ENCODE results near the gene EPHB6. TPM values are rescaled to one million over a fixed set of nuclear protein-coding genes. Genes with fewer than 3 reads are reported as not detected.

EPHB6 gene
- total RNA-seq, 2 donors from 2014 or later: 33.2 to 36.9 TPM

- H3K4me1 Mint-ChIP-seq: peaks cover 8% of the 10 kb centered on the region
- Histone ChIP-seq H3K9ac (ENCODE audit: extremely low read depth, low read length, poor library complexity, severe bottlenecking) (no peak overlapping the region), H3K36me3 (ENCODE audit: control insufficient read depth, insufficient read depth, low read length) (no peaks in the 10 kb centered on the region), H3K4me1 (ENCODE audit: control insufficient read depth, insufficient read depth, low read length) (no peaks in the 10 kb centered on the region), H3K27me3 (ENCODE audit: control insufficient read depth, insufficient read depth, low read length, poor library complexity, severe bottlenecking) (peaks cover 5% of the 10 kb centered on the region), H3K9me3 (ENCODE audit: control insufficient read depth, low read length) (no peaks in the 10 kb centered on the region), H3K27ac (ENCODE audit: low read depth, low read length) (no peak overlapping the region), H3K4me3 (ENCODE audit: low read length) (no peak overlapping the region)
- H3K36me3 Mint-ChIP-seq (ENCODE audit: low read depth): no peaks in the 10 kb centered on the region
- H3K4me3 Mint-ChIP-seq: no peak overlapping the region
- WGBS, 2 experiments (ENCODE audit: insufficient coverage in 1 of 2, insufficient read length in 1 of 2): 94 to 96% methylated on average over 3 to 7 of the region's 7 CpGs
- TF ChIP-seq, protein P1, sequence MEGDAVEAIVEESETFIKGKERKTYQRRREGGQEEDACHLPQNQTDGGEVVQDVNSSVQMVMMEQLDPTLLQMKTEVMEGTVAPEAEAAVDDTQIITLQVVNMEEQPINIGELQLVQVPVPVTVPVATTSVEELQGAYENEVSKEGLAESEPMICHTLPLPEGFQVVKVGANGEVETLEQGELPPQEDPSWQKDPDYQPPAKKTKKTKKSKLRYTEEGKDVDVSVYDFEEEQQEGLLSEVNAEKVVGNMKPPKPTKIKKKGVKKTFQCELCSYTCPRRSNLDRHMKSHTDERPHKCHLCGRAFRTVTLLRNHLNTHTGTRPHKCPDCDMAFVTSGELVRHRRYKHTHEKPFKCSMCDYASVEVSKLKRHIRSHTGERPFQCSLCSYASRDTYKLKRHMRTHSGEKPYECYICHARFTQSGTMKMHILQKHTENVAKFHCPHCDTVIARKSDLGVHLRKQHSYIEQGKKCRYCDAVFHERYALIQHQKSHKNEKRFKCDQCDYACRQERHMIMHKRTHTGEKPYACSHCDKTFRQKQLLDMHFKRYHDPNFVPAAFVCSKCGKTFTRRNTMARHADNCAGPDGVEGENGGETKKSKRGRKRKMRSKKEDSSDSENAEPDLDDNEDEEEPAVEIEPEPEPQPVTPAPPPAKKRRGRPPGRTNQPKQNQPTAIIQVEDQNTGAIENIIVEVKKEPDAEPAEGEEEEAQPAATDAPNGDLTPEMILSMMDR (conservative IDR thresholded peaks at IDR 0.05): no peak
- peaks cover 16% of the 10 kb centered on the region for H3K27me3 Mint-ChIP-seq (ENCODE audit: insufficient read depth)
- no peaks in the 10 kb centered on the region for H3K9me3 Mint-ChIP-seq
- DNase-seq: peak; percentile 23
- H3K27ac Mint-ChIP-seq: no peak overlapping the region
Measured at GRCh38 chr7:142883571-142884285, 28.9 kb downstream of the EPHB6 start.

DNA sequence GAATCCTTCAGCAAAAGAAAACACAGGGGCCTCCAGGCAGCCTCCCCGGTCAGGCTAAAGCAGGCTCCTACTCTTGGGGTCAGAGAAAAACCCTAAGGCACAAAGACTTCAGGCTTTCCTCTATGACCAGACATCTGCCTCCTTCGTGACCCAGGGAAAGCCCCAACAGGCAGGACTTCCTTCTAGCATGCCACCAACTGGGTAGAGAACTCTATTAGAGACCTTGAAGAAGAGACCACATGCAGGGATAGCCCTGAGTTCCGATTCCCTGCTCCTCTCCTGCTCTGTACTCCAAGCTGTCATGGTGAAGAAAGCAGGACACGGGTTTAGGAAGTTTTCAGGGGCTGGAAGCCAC lies 29.4 kb downstream of the EPHB6 start:
- Histone ChIP-seq H3K9ac (ENCODE audit: extremely low read depth, low read length, poor library complexity, severe bottlenecking) (no peak overlapping the region), H3K9me3 (ENCODE audit: control insufficient read depth, low read length) (no peaks in the 10 kb centered on the region), H3K27me3 (ENCODE audit: control insufficient read depth, insufficient read depth, low read length, poor library complexity, severe bottlenecking) (peaks cover 5% of the 10 kb centered on the region), H3K4me3 (ENCODE audit: low read length) (no peak overlapping the region), H3K36me3 (ENCODE audit: control insufficient read depth, insufficient read depth, low read length) (no peaks in the 10 kb centered on the region), H3K4me1 (ENCODE audit: control insufficient read depth, insufficient read depth, low read length) (no peaks in the 10 kb centered on the region), H3K27ac (ENCODE audit: low read depth, low read length) (no peak overlapping the region)
- H3K4me1 Mint-ChIP-seq: peaks cover 8% of the 10 kb centered on the region
- H3K27me3 Mint-ChIP-seq (ENCODE audit: insufficient read depth): peaks cover 16% of the 10 kb centered on the region
- H3K9me3 Mint-ChIP-seq: no peaks in the 10 kb centered on the region
- DNase-seq: peak; percentile 28
- no peak overlapping the region for H3K27ac Mint-ChIP-seq
- no peaks in the 10 kb centered on the region for H3K36me3 Mint-ChIP-seq (ENCODE audit: low read depth)
- TF ChIP-seq, protein P1 (conservative IDR thresholded peaks at IDR 0.05): no peak
- H3K4me3 Mint-ChIP-seq: no peak overlapping the region
- WGBS, 2 experiments (ENCODE audit: insufficient coverage in 1 of 2, insufficient read length in 1 of 2): 89% methylated on average over 4 of the region's 4 CpGs

DNA sequence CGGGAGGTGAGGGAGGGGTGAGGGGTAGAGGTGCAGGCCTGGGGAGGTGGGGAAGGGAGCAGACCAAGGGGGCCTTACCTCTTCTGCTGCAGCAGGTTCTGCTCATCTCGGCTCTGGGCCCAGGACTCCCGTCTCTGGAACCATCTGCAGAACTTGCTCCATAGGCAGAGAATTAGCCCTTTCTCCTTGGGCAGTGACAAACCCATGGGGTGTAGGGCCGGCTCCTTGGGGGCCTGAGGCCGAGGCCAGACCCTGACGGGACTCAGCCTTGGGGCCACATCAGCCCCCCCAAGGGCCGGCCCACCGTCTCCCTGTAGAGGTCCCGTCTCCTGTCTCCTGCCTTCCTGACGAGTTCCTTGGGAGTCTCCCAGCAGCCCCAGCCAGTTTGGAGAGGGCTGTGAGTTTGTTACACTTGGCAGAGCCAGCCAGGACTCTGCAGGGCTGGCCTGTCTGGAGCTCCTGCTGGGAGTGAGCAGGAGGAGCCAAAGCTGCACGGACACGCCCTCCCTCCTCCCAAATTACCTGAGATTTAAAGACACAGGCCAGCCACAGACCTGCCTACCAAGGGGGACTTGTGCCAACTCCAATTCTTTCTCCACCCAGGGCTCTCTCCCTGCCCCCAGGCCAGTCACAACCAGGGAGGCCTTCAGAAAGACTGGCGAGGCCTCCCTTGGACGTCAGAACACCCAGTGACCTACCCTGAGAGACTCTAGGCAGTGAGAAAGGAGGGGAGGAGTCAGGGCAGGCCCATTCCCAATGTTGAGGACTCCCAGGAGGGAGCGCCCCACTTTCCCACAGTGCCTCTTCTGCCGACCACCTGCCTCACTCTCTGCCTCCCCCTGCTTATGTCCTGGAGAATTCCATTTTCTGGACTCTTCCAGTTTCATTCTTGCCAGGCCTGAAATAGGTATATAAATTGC lies 30.7 kb downstream of the EPHB6 start, which contains the start of gene TRPV6:
Gene TRPV6, minus strand, starts transcription at position 435 of the 920 bp plus-strand sequence.
- peak; percentile 95 for DNase-seq
- Mint-ChIP-seq H3K4me3 (peak within 1 kb of the TSS; percentile 36), H3K9me3 (no peaks in the 10 kb centered on the region), H3K4me1 (peaks cover 8% of the 10 kb centered on the region), H3K27ac (peak within 1 kb of the TSS; percentile 86), H3K27me3 (ENCODE audit: insufficient read depth) (peaks cover 14% of the 10 kb centered on the region), H3K36me3 (ENCODE audit: low read depth) (no peaks in the 10 kb centered on the region)
- Histone ChIP-seq H3K9ac (ENCODE audit: extremely low read depth, low read length, poor library complexity, severe bottlenecking) (no peak within 1 kb of the TSS), H3K27ac (ENCODE audit: low read depth, low read length) (no peak within 1 kb of the TSS), H3K4me3 (ENCODE audit: low read length) (no peak within 1 kb of the TSS), H3K36me3 (ENCODE audit: control insufficient read depth, insufficient read depth, low read length) (no peaks in the 10 kb centered on the region), H3K27me3 (ENCODE audit: control insufficient read depth, insufficient read depth, low read length, poor library complexity, severe bottlenecking) (peaks cover 5% of the 10 kb centered on the region), H3K4me1 (ENCODE audit: control insufficient read depth, insufficient read depth, low read length) (no peaks in the 10 kb centered on the region), H3K9me3 (ENCODE audit: control insufficient read depth, low read length) (no peaks in the 10 kb centered on the region)
- WGBS, 2 experiments (ENCODE audit: insufficient coverage in 1 of 2, insufficient read length in 1 of 2): 60 to 67% methylated on average over 4 to 16 of the region's 16 CpGs
- TF ChIP-seq, protein P1 (conservative IDR thresholded peaks at IDR 0.05): no peak

All from endodermal cell (in vitro differentiated cells).